ENCODE data around the gene LINC00237.

The LINC00237 gene

DNA sequence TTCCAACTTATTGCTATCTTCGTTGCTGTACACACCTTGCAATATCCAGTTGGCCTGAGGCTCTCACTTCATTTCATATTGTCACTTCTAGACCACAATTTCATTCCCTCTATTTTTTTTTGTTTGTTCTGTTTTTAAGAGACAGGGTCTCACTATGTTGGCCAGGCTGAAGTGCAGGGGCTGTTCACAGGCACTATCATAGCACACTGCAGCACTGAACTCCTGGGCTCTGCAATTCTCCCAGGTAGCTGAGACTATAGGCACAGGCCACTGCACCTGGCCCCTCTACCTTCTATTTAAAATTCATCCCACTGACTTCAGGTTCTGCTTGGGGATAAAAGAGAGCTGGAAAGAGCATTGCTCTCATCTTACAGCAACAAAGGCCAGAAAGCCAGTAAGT lies 4.7 kb upstream of the LINC00237 start:
- no peak overlapping the region for H3K4me3 Mint-ChIP-seq
- H3K9me3 Mint-ChIP-seq, result no peaks in the 10 kb centered on the region
- no peaks in the 10 kb centered on the region for H3K4me1 Mint-ChIP-seq (ENCODE audit: low read depth)
- no peak overlapping the region for H3K27ac Mint-ChIP-seq
- no peaks in the 10 kb centered on the region for H3K36me3 Mint-ChIP-seq (ENCODE audit: low read depth)
- H3K27me3 Mint-ChIP-seq, result peaks cover 71% of the 10 kb centered on the region

DNA sequence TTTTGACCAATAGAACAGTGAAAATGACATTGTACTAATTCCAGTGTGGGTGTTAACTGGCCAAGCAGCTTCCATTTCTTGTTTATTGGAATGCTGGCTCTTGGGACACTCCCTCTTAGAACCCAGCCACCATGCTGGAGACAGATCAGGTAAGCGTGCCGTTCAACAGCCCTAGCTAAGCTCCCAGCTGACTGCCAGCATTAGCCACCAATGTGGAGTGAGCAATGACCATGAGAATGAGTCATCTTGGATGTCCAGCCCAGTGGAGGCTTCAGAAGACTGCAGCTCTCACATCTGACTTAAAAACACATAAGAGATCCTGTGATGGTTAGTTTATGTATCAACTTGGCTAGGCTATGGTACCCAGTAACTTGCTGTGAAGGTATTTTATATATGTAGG lies 3.0 kb upstream of the LINC00237 start:
- no peaks in the 10 kb centered on the region for H3K9me3 Mint-ChIP-seq
- H3K4me1 Mint-ChIP-seq (ENCODE audit: low read depth), result no peaks in the 10 kb centered on the region
- peaks cover 68% of the 10 kb centered on the region for H3K27me3 Mint-ChIP-seq
- no peak overlapping the region for H3K4me3 Mint-ChIP-seq
- no peaks in the 10 kb centered on the region for H3K36me3 Mint-ChIP-seq (ENCODE audit: low read depth)
- H3K27ac Mint-ChIP-seq, result no peak overlapping the region

DNA sequence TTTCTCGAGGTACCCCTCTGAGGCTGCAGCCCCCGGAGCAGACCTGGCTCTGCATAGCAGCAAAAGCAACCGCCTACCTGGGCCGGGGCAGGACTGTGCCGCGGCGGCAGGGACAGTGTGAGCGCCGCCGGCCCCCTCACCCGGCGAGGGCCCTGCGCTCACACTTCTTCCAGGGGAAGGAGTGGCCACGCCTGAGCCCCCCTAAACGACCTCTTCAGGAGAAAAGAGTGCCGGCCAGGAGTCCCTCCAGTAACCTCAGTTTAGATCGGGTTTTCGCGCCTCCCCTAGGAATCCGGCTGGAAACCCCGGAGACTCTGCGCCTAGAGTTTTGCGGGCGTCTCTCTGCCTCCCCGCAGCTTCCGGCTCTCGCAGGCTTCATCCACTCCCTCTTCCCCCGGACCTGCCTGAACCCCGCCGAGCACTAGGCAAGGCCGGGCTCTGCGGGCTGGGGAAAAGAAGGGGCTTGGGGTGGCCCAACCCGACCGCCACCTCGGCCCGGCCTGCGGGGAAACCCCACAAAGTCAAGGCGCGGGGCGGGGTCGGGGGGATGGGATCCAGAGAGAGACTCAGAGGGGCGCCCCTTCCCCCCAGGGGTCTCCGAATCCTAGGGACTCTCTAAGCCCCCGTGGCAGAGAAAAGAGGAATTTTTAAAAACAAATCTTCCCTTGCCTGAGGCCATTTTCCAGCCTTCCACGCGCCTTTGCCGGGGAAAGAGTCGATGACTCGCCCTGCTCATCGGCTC lies 558 bp downstream of the LINC00237 start:
- Mint-ChIP-seq H3K4me1 (ENCODE audit: low read depth) (peaks cover 21% of the 10 kb centered on the region), H3K9me3 (no peaks in the 10 kb centered on the region), H3K4me3 (no peak overlapping the region), H3K27me3 (peaks cover 76% of the 10 kb centered on the region), H3K36me3 (ENCODE audit: low read depth) (no peaks in the 10 kb centered on the region), H3K27ac (no peak overlapping the region)

DNA sequence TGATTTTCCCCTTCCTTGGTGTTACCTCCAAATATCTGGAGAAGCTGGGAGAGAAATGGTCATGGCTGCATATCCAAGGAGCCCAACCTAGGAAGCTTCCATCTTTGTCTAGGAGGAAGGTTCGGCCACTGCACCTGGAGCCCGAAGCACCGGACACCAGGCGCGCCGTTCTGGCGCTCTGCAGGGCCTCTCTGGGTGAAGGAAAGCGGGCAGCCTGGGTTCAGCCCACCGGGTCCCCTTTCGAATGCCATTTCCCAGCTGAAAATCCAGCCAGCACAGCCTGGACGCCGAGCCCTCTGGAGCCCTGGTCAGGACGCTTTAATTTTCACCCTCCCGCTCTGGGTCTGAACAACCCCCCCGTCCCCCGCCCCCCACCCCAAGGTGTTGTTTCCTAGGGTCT lies 1.2 kb downstream of the LINC00237 start:
- Mint-ChIP-seq H3K36me3 (ENCODE audit: low read depth) (no peaks in the 10 kb centered on the region), H3K4me1 (ENCODE audit: low read depth) (peaks cover 23% of the 10 kb centered on the region), H3K27ac (no peak overlapping the region), H3K27me3 (peaks cover 76% of the 10 kb centered on the region), H3K4me3 (no peak overlapping the region), H3K9me3 (no peaks in the 10 kb centered on the region)

DNA sequence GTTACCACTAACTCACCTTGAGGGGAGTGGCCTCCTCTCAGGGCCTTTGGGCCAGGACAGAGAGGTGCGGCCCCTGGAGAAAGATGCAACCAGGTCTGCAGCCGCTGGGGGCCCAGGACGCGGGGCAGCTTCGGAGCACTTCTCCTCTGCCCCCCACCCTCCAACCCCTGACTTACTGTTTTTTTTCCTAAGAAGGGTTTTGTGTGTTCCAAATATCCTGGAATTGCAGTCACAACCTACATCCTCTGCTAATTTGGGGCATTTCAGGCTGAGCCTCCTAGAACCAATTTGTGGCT lies 1.7 kb downstream of the LINC00237 start:
- Mint-ChIP-seq H3K36me3 (ENCODE audit: low read depth) (no peaks in the 10 kb centered on the region), H3K27ac (no peak overlapping the region), H3K4me3 (no peak overlapping the region), H3K4me1 (ENCODE audit: low read depth) (peaks cover 23% of the 10 kb centered on the region), H3K27me3 (peaks cover 79% of the 10 kb centered on the region), H3K9me3 (no peaks in the 10 kb centered on the region)

DNA sequence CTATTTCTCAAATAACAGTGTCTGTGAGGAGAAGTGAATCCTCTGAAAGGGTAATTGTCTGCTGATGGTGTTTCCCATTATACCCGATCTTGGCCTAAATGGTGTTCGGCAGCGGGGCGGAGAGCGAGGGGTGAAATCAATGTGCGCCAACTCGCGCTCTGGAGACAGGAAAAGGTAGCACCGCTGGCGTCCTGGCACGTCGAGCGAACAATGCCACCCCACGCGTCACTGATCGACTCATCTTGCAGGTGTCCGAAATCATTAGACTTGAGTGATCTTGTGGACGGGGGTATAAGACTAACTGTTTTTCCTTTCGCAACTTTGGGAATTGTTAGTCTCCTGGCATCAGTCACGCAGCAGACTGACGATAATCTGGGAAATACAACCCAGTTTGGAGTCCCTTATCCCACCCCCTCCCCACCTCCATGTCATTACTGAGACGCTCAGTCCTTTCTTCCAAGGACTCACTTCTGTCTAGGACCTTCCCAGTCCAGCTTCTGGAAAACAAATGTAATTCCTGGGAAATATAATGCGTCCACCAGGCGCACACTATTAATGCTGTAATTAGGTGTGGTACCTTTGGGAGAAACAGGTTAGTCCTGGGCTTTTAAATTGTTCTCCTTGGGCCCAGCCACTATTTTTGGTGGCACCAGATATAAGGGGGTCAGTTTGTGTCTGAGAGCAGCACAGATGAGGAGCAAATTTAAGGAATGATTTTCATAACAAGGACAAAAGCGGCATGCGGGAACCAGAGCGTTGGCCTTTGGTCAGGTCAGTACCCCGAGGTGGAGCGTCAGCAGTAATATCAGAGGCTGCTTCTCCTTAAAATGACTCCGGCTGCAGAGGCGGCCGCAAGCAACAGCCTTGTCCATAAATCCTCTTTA lies 2.3 kb downstream of the LINC00237 start:
- Mint-ChIP-seq H3K27ac (peak overlapping the region; percentile 57), H3K4me1 (ENCODE audit: low read depth) (peaks cover 23% of the 10 kb centered on the region), H3K27me3 (peaks cover 79% of the 10 kb centered on the region), H3K4me3 (peak overlapping the region; percentile 34), H3K9me3 (no peaks in the 10 kb centered on the region), H3K36me3 (ENCODE audit: low read depth) (no peaks in the 10 kb centered on the region)

DNA sequence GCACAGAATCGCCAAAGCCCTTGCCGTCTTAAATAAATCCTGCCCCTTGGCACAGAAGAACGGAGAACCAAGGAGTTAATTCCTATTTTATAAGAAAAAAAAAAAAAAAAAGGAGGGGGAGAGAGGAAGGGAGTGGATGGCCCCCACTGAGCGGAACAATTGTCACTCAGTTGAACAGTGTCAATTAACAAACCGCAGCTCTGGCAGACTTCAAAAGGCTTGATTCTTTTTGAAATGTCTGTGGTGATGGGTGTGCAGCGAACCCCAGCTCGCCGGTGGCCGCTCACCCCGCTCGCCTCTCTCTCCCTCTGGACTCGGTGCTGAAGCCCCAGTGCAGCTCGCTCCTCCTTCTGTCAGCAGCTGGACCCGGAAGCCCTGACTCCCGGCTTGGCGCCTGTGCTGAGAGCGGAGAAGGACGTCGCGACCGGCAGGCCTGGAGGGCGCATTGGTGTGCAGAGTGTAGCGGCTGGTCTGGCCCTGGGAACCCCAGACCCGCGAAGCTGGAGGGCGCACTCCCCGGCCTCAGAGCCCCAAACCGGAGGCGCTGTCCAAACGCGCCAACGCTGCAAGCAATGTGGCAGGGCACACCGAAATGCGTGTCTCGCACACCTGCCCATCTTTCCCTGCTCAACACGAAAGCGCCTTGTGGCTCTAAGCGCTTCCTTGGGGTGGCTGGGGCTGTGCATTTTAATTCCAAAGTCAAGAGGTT lies 3.4 kb downstream of the LINC00237 start:
- Mint-ChIP-seq H3K9me3 (no peaks in the 10 kb centered on the region), H3K27me3 (peaks cover 81% of the 10 kb centered on the region), H3K27ac (peak overlapping the region; percentile 49), H3K36me3 (ENCODE audit: low read depth) (no peaks in the 10 kb centered on the region), H3K4me3 (peak overlapping the region; percentile 78), H3K4me1 (ENCODE audit: low read depth) (peaks cover 23% of the 10 kb centered on the region)

DNA sequence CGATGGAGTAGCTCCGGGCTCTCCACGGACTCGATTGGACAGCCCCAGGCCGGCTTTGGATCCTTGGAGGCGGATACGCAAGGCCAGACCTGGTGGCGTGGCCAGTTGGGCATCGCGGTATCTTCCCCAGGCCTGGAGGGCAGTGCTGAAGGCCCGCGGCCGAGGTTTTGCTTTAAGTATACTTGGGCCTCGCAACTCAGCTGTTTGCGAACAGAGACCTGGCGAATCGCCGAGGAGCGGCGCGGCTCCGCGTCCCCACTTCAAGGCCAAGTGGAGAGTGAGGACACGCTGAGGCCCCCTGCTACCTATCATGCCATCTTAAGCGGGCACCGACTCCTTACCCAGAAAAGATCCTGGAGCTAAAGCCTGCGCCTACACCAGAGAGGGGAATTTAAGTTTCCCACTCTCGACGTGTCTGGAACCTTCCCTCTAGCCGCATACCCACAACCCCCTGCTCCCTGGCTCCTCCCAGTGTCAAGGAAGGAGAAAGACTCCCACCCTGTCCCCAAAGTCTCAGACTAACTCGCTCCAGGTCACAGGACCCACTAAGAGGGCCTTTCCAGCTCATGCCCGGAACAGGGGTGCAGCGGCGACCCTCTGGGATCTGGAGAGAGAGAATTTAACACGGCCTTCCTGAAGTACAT lies 4.1 kb downstream of the LINC00237 start:
- peak overlapping the region; percentile 78 for H3K4me3 Mint-ChIP-seq
- H3K27ac Mint-ChIP-seq, result peak overlapping the region; percentile 49
- H3K4me1 Mint-ChIP-seq (ENCODE audit: low read depth), result peaks cover 23% of the 10 kb centered on the region
- peaks cover 81% of the 10 kb centered on the region for H3K27me3 Mint-ChIP-seq
- no peaks in the 10 kb centered on the region for H3K9me3 Mint-ChIP-seq
- H3K36me3 Mint-ChIP-seq (ENCODE audit: low read depth), result no peaks in the 10 kb centered on the region

DNA sequence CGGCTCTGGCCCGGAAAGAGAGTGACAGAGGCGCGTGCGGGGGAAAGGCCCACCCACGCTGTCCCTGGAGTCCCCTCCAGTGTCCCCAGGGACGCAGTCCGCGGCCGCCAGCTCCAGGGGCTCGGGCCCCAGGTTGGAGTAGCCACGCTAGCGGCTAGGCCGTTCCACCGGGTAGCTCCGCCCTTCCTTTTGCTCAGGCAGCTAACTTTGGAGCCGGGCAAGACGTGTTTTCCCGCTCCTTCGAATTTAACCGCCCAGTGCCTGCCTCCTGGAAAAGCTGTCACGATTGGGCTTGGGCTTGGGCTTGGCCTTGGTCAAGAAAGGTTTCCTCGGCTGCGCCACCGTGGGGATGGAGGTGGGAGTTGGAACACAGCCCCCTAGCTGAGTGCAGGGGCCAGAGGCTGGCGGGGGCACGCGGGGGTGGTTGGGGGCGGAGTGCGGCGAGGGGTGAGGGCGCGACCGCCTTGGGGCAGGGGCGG lies 4.7 kb downstream of the LINC00237 start:
- H3K4me3 Mint-ChIP-seq, result peak overlapping the region; percentile 86
- H3K9me3 Mint-ChIP-seq, result no peaks in the 10 kb centered on the region
- H3K4me1 Mint-ChIP-seq (ENCODE audit: low read depth), result peaks cover 23% of the 10 kb centered on the region
- H3K27me3 Mint-ChIP-seq, result peaks cover 82% of the 10 kb centered on the region
- no peaks in the 10 kb centered on the region for H3K36me3 Mint-ChIP-seq (ENCODE audit: low read depth)
- H3K27ac Mint-ChIP-seq, result no peak overlapping the region

DNA sequence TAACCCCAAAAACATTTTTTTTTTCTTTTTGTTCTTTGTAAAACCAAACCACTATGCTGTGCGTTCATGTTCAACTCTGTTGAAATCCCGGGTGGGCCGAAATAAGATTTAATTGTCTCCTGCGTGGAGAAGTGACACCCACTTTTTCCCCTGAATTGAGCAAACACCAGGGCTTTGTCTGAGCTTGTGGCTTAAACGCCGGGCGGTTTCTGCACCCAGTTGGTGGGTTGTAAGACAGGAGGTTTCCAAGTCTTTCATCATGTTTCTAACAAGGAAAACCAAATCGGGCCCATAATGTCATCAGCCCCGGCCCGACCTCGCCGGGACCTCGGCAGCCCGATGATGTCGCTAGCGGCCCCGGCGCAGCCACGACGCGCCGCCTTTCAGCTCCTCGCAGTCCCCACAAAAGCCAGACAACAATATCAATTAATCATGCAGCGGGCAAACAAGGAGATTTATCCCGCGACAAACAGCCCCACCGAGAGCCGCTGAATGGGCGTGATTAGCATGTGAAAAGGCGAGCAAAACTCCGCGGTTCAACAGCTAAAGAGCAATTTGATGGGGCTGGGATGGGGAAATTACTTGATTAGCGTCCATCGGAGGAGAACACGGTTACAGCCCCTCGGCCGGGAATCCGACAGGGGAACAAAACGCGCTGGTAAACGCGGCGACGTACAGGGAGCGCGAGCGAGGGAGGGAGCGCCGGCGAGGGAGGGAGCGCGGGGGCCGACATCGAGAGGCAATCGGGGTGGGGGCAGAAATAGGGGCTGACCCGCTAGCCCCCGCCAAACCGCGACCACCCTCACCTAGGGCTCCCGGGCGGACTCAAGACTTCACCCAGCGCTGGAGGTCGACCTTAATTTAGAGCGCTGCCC lies 5.3 kb downstream of the LINC00237 start:
- Mint-ChIP-seq H3K4me3 (peak overlapping the region; percentile 86), H3K27ac (peak overlapping the region; percentile 76), H3K9me3 (no peaks in the 10 kb centered on the region), H3K4me1 (ENCODE audit: low read depth) (peaks cover 23% of the 10 kb centered on the region), H3K36me3 (ENCODE audit: low read depth) (no peaks in the 10 kb centered on the region), H3K27me3 (peaks cover 81% of the 10 kb centered on the region)

DNA sequence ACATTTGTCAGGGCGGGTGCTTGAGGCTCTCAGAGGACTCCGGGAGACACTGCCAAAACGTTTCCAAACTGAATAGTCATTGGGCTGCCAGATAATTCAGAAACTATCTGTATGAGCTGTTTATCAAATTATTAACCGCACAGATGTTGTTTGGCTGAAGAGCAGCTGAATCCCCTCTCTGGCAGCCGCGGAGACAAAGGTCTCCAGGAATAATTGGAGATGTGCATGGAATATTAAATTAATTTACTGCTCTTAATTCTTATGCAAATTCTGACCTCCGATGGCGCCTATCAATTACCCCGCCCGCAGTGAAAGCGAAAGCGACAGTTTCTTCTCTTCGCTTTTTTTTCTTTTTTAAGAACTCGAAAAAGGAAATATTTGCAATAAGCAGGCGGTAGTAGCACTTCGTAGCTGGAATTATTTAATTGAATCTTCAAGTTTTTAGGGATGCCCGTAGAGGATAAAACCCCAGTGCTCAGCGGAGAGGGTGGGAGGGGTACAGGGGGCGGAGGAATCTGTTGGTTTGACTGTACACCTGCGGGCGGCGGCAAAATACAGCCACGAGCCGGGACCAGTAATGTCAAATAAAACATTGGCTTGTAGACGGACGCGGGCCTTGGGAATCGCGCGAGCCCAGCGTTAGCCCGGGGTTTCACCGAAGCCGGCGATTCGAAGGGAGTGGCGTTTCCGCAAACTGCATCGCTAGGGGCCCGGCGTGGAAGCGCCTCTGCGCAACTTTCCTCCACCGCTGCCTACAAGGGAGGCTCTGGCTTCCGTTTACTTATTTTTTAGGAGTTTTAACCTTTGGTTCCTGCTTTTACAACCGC lies 6.2 kb downstream of the LINC00237 start:
- Mint-ChIP-seq H3K9me3 (no peaks in the 10 kb centered on the region), H3K27me3 (peaks cover 88% of the 10 kb centered on the region), H3K4me3 (peak overlapping the region; percentile 86), H3K36me3 (ENCODE audit: low read depth) (no peaks in the 10 kb centered on the region), H3K27ac (peak overlapping the region; percentile 76), H3K4me1 (ENCODE audit: low read depth) (peaks cover 23% of the 10 kb centered on the region)

DNA sequence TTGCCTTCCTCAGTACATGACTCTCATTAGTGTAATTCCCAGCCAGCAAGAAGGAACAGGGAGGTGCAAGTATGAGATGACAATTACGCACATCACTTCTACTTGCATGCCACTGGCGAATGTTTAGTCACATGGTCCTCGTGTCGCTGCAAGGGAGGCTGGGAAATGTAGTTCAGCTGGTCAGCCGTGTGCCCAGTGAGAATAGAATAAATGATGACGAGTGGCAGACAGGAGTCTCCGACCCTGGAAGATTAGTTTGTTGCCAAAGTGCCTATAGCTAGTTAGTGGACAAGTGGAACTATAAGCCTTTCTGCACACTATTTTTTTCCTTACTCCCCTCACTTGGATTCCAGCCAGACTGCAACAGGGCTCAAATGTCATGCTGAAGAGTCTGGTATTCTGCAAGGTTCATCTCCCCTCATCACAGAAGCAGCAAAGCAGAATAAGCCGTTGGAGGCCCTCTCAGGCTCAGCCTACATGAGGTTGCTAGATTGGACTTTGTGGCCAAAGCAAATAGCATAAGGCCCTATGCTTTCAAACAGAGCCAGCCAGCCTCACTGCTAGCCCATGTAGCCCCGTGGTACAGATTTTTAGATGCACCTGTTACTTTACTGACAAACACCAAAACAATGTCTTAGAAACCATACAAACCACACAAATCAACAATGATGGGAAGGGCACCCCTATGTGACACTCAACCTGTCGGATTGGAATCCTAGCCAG lies 9.7 kb downstream of the LINC00237 start:
- Mint-ChIP-seq H3K27me3 (peaks cover 88% of the 10 kb centered on the region), H3K27ac (no peak overlapping the region), H3K4me1 (ENCODE audit: low read depth) (peaks cover 9% of the 10 kb centered on the region), H3K9me3 (no peaks in the 10 kb centered on the region), H3K36me3 (ENCODE audit: low read depth) (no peaks in the 10 kb centered on the region), H3K4me3 (no peak overlapping the region)

DNA sequence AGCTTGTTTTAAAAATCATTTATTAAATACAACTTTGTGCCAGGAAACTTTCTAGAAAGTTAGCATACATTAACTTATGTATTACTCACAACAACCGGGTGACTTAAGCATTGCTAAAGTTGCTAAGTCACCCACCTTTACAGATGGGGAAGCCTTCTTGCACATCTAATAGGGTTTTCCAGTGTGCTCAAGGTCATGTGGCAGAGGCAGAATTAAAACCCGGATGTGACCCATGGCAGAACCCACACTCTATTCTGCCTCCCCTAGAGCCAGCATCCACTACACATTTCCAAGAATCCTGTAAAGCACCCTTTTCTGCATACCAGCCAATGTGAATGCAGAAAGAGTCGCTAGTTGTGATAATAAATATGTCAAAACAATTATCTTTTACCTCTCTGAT lies 13.4 kb downstream of the LINC00237 start:
- peaks cover 90% of the 10 kb centered on the region for H3K27me3 Mint-ChIP-seq
- H3K4me1 Mint-ChIP-seq (ENCODE audit: low read depth), result no peaks in the 10 kb centered on the region
- no peak overlapping the region for H3K4me3 Mint-ChIP-seq
- H3K36me3 Mint-ChIP-seq (ENCODE audit: low read depth), result no peaks in the 10 kb centered on the region
- no peak overlapping the region for H3K27ac Mint-ChIP-seq
- H3K9me3 Mint-ChIP-seq, result no peaks in the 10 kb centered on the region
